Activated CD8-positive, alpha-beta T cell treated with anti-CD3 and anti-CD28 coated beads for 36 hours (primary cell): ENCODE data around the gene ZNF219. TPM values are rescaled to one million over a fixed set of nuclear protein-coding genes. Genes with fewer than 3 reads are reported as not detected.

Experiments used
- ATAC-seq: fragments of 200-7000 bp; cut with Tn5 transposase; one replicate; pipeline ENCODE4 v1.10.0; 2021; ENCODE audit warnings: mild to moderate bottlenecking, moderate library complexity
- CTCF ChIA-PET: fragments of 350-600 bp; sonication (Branson Sonifier 250); formaldehyde crosslinking; loops from one replicate; lab custom pipeline; 2021; ENCODE audit warnings: antibody characterized with exemption; lab: Charles Lee
- POLR2A ChIA-PET: fragments of 350-600 bp; sonication (Branson Sonifier 250); formaldehyde crosslinking; loops from one replicate; lab custom pipeline; 2021; ENCODE audit warnings: antibody characterized with exemption; lab: Charles Lee
- DNase-seq: peaks from one replicate; pipeline ENCODE4 v3.0.0-alpha.2; 2020
- H3K27ac Mint-ChIP-seq: one replicate; pipeline ENCODE4 v1.8.0; 2021; ENCODE audit warnings: mild to moderate bottlenecking, mixed read lengths
- H3K27me3 Mint-ChIP-seq: one replicate; pipeline ENCODE4 v1.8.0; 2021; ENCODE audit warnings: mixed read lengths
- H3K36me3 Mint-ChIP-seq: one replicate; pipeline ENCODE4 v1.8.0; 2021; ENCODE audit warnings: low read depth, mixed read lengths
- H3K4me1 Mint-ChIP-seq: one replicate; pipeline ENCODE4 v1.8.0; 2021; ENCODE audit warnings: low read depth, mixed read lengths
- H3K4me3 Mint-ChIP-seq: one replicate; pipeline ENCODE4 v1.8.0; 2021; ENCODE audit warnings: mild to moderate bottlenecking, moderate library complexity, mixed read lengths
- H3K9me3 Mint-ChIP-seq: one replicate; pipeline ENCODE4 v1.8.0; 2021; ENCODE audit warnings: mixed read lengths
- intact Hi-C: fragments of 100-400 bp; cut with micrococcal nuclease; formaldehyde crosslinking; loops from one replicate; pipeline ENCODE4 v1.10.0; 2022
- total RNA-seq, 2 experiments: library from RNA; stranded (reverse); gene quantifications; one replicate each; pipeline ENCODE4 v1.2.3, GENCODE V29; 2021
- TF ChIP-seq, protein P1 (sequence below): fragments of 200-600 bp; IDR thresholded peaks from one replicate; pipeline ENCODE4 v1.8.0; 2022; ENCODE audit warnings: antibody characterized with exemption, mild to moderate bottlenecking

Gene ZNF219
- total RNA-seq, 2 experiments from 2014 or later: 7.2 to 8.2 TPM

DNA sequence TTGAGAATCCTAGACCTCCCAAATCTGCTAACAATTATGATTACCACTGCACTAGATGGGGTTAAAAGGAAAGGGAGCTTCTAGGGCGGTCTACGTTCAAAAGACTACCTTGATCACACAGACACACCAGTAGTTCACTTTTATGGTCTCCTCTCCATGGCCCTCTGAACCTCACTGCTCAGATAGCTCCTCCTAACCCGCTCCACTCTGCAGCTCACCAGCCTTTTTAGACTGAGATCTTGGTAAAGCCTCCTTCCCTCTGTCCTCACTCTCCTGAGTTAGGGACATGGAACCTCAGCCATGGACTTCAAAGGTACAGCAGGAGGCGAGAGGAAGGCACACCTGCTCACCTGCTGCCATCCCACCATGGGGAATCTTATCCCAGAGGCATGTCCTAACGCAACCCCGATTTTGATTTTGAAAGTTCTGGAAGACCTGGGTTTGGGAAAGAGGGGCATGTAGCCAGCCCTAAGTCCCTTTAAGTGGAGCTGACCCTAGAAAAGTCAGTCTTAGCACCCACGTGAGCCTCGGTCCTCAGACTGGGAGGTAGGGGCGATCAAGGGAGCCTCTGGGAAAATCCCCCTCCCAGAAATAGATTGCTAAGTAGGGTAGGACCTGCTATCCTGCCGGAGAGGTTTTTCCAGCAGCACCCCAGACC lies 1.3 kb downstream of the ZNF219 start:
- TF ChIP-seq, protein P1, sequence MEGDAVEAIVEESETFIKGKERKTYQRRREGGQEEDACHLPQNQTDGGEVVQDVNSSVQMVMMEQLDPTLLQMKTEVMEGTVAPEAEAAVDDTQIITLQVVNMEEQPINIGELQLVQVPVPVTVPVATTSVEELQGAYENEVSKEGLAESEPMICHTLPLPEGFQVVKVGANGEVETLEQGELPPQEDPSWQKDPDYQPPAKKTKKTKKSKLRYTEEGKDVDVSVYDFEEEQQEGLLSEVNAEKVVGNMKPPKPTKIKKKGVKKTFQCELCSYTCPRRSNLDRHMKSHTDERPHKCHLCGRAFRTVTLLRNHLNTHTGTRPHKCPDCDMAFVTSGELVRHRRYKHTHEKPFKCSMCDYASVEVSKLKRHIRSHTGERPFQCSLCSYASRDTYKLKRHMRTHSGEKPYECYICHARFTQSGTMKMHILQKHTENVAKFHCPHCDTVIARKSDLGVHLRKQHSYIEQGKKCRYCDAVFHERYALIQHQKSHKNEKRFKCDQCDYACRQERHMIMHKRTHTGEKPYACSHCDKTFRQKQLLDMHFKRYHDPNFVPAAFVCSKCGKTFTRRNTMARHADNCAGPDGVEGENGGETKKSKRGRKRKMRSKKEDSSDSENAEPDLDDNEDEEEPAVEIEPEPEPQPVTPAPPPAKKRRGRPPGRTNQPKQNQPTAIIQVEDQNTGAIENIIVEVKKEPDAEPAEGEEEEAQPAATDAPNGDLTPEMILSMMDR: no peak
- ATAC-seq (no peak), DNase-seq (no peak)
- Mint-ChIP-seq H3K4me1 (peaks cover 22% of the 10 kb centered on the region), H3K27ac (peak overlapping the region; percentile 60), H3K4me3 (peak overlapping the region; percentile 69), H3K36me3 (peaks cover 2% of the 10 kb centered on the region), H3K27me3 (no peaks in the 10 kb centered on the region), H3K9me3 (no peaks in the 10 kb centered on the region)
- CTCF ChIA-PET: interaction anchor here (1.2 to 7.8 kb wide), 8 partner anchors 7 to 79 kb away, joined by 3 to 224 read pairs (median 10); partner anchors contain the start of genes ARHGEF40, NDRG2 and TMEM253
- POLR2A ChIA-PET: interaction anchor here (0.9 to 1.3 kb wide), 2 partner anchors 29 to 30 kb away, joined by 3 read pairs; no protein-coding TSS in a partner anchor
- intact Hi-C loops: no loop called here

- no peak for ATAC-seq
- H3K9me3 Mint-ChIP-seq: no peaks in the 10 kb centered on the region
- intact Hi-C loops: no loop called here
- DNase-seq: no peak
- no peaks in the 10 kb centered on the region for H3K27me3 Mint-ChIP-seq
- CTCF ChIA-PET: interaction anchor here (1.2 to 7.8 kb wide), 7 partner anchors 7 to 79 kb away, joined by 3 to 224 read pairs (median 13); partner anchors contain the start of genes NDRG2 and TMEM253
- peaks cover 18% of the 10 kb centered on the region for H3K4me1 Mint-ChIP-seq
- H3K36me3 Mint-ChIP-seq: peaks cover 2% of the 10 kb centered on the region
- no peak overlapping the region for H3K4me3 Mint-ChIP-seq
- TF ChIP-seq, protein P1: no peak
- peak overlapping the region; percentile 1 for H3K27ac Mint-ChIP-seq
- POLR2A ChIA-PET: interaction anchor here (1.3 kb wide), 1 partner anchor 28 kb away, joined by 6 read pairs; no protein-coding TSS in a partner anchor
Measured at GRCh38 chr14:21096438-21096837, 2.0 kb downstream of the ZNF219 start.

- no peaks in the 10 kb centered on the region for H3K9me3 Mint-ChIP-seq
- ChIA-PET POLR2A (interaction anchor here (0.7 to 1.3 kb wide), 2 partner anchors 27 to 87 kb away, joined by 3 to 6 read pairs; no protein-coding TSS in a partner anchor), CTCF (interaction anchor here (0.8 to 7.8 kb wide), 9 partner anchors 8 to 87 kb away, joined by 3 to 224 read pairs (median 13); partner anchors contain the start of genes ARHGEF40, NDRG2 and TMEM253)
- H3K36me3 Mint-ChIP-seq: peaks cover 2% of the 10 kb centered on the region
- H3K4me1 Mint-ChIP-seq: peaks cover 18% of the 10 kb centered on the region
- intact Hi-C loops: no loop called here
- DNase-seq: no peak
- no peak overlapping the region for H3K27ac Mint-ChIP-seq
- ATAC-seq: no peak
- no peak overlapping the region for H3K4me3 Mint-ChIP-seq
- TF ChIP-seq, protein P1: no peak
- no peaks in the 10 kb centered on the region for H3K27me3 Mint-ChIP-seq
Measured at GRCh38 chr14:21095430-21096205, 2.8 kb downstream of the ZNF219 start.

DNA sequence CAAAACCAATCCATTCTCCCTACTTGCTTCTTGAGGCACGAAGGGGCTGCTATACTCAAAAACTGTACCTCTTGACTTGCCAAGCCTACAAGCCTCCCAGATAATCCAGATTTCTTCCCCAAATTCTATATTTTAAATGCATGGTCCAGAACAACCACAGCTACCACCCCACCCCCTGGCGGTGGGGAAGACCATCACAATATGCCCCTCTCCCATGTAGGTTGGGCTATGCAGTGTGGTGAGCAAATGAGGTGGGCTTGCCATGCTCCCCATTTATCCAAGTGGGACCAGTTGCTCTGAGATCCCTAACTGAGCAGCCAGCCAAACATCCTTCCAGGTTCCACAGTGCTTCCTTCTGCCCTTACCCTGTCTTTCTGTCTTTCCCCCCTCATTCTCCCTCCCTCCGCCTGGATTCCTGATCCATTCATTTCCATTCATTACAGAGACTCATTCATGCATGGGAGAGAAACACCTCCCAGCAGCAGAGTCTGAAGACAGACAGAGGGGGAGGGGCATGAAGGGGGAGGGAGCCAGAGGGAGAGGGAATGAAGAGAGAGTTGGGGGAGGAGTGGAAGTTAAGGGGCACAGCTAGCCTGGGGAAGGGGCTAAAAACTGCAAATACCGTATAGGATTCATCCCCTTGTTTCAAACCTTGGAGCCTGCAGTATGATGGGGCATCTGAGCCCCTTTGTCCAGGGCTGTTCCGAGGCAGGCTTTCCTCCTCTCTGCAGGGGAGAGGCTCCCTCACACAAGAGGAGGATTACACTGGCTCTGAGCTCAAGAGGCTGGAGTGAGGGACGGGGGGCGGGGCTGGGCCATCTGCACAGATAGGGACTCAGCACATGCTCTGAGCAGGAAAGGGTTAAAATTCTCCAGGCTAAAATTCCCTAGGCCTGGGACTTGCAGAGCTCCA lies 4.4 kb downstream of the ZNF219 start:
- ChIA-PET CTCF (interaction anchor here (1.0 to 7.8 kb wide), 17 partner anchors 10 to 103 kb away, joined by 3 to 224 read pairs (median 10); partner anchors contain the start of genes ARHGEF40, NDRG2, SLC39A2 and TMEM253), POLR2A (interaction anchor here (0.9 to 2.9 kb wide), 4 partner anchors 10 to 79 kb away, joined by 3 to 24 read pairs (median 6); partner anchors contain the start of gene ARHGEF40)
- no peak overlapping the region for H3K27ac Mint-ChIP-seq

More for the DNA sequence above, 4.4 kb downstream of the ZNF219 start:
- intact Hi-C loops: loop anchor here (2.0 kb wide), 1 partner anchor 79 kb away; no protein-coding TSS in a partner anchor
- Mint-ChIP-seq H3K4me1 (peaks cover 13% of the 10 kb centered on the region), H3K4me3 (no peak overlapping the region), H3K36me3 (peaks cover 2% of the 10 kb centered on the region), H3K27me3 (no peaks in the 10 kb centered on the region), H3K9me3 (no peaks in the 10 kb centered on the region)
- ATAC-seq (no peak), DNase-seq (no peak)
- TF ChIP-seq, protein P1: no peak
